GM19467 (cell line): ENCODE results near the gene TLNRD1.

Experiments used
- ATAC-seq: cut with Tn5 transposase; IDR thresholded peaks from one replicate; pipeline ENCODE4 v1.9.1; 2021; ENCODE audit warnings: mild to moderate bottlenecking, moderate library complexity; ENCODE audit not compliant: unreplicated experiment

The TLNRD1 gene

GRCh38 chr15:81025721-81026370 lies 25.1 kb downstream of the TLNRD1 start:
- ATAC-seq, result no peak

GRCh38 chr15:81026836-81027599 lies 26.3 kb downstream of the TLNRD1 start:
- ATAC-seq, result no peak

GRCh38 chr15:81029414-81030300 lies 28.9 kb downstream of the TLNRD1 start:
- ATAC-seq, result no peak

GRCh38 chr15:81030301-81030750 lies 29.6 kb downstream of the TLNRD1 start:
- ATAC-seq, result no peak

GRCh38 chr15:81031203-81031602 lies 30.5 kb downstream of the TLNRD1 start:
- ATAC-seq, result no peak

GRCh38 chr15:81032355-81032754 lies 31.6 kb downstream of the TLNRD1 start:
- no peak for ATAC-seq

- no peak for ATAC-seq
These were observed 32.1 kb downstream of the TLNRD1 start for GRCh38 chr15:81032818-81033217.

- no peak for ATAC-seq
These were observed 32.8 kb downstream of the TLNRD1 start for GRCh38 chr15:81033508-81033907.

- ATAC-seq, result no peak
These were observed 37.4 kb downstream of the TLNRD1 start for GRCh38 chr15:81037952-81038743.

- no peak for ATAC-seq
These were observed 38.4 kb downstream of the TLNRD1 start for GRCh38 chr15:81038975-81039607.

GRCh38 chr15:81040757-81041156 lies 40.0 kb downstream of the TLNRD1 start:
- ATAC-seq, result no peak

- no peak for ATAC-seq
These were observed 42.7 kb downstream of the TLNRD1 start for GRCh38 chr15:81043281-81043934.

GRCh38 chr15:81043935-81044575 lies 43.3 kb downstream of the TLNRD1 start:
- ATAC-seq, result no peak

- no peak for ATAC-seq
These were observed 45.6 kb downstream of the TLNRD1 start for GRCh38 chr15:81046290-81046689.

- ATAC-seq, result no peak
These were observed 47.2 kb downstream of the TLNRD1 start for GRCh38 chr15:81047928-81048327.

GRCh38 chr15:81049835-81050234 lies 49.1 kb downstream of the TLNRD1 start:
- ATAC-seq, result no peak

GRCh38 chr15:81050259-81050658 lies 49.5 kb downstream of the TLNRD1 start:
- ATAC-seq, result no peak

- no peak for ATAC-seq
These were observed 50.1 kb downstream of the TLNRD1 start for GRCh38 chr15:81050805-81051204.

- no peak for ATAC-seq
These were observed 51.3 kb downstream of the TLNRD1 start for GRCh38 chr15:81052046-81052445.
